HUES64 (cell line): Measurements from ENCODE around the gene SMARCD3.
A peak's percentile ranks its signal among the peaks of the same experiment; 100 is the strongest.

Experiments used
- H3K27ac ChIP-seq: 2 replicates; pipeline ENCODE4 v1.7.0; 2013; ENCODE audit warnings: low read depth, low read length, inconsistent platforms
- H3K27me3 ChIP-seq: 2 replicates; pipeline ENCODE4 v1.6.1; 2013; ENCODE audit warnings: mild to moderate bottlenecking, low read length; ENCODE audit not compliant: insufficient read depth
- H3K36me3 ChIP-seq: 2 replicates; pipeline ENCODE4 v1.6.1; 2013; ENCODE audit warnings: mild to moderate bottlenecking, low read length; ENCODE audit not compliant: insufficient read depth
- H3K4me1 ChIP-seq: 2 replicates; pipeline ENCODE4 v1.6.1; 2013; ENCODE audit warnings: mild to moderate bottlenecking, low read length, moderate library complexity; ENCODE audit not compliant: insufficient read depth
- H3K4me3 ChIP-seq: 2 replicates; pipeline ENCODE4 v1.5.1; 2013; ENCODE audit warnings: mild to moderate bottlenecking, low read length, moderate library complexity
- H3K9ac ChIP-seq: 2 replicates; pipeline ENCODE4 v1.6.1; 2013; ENCODE audit warnings: mild to moderate bottlenecking, low read depth, low read length
- H3K9me3 ChIP-seq: 2 replicates; pipeline ENCODE4 v1.6.1; 2013; ENCODE audit warnings: low read depth, low read length; ENCODE audit not compliant: insufficient read depth
- WGBS: fragments of 150-250, 120-280 bp; methylation state at CpG from one replicate; pipeline ENCODE4 v1.1.7; 2013; ENCODE audit warnings: missing lambda C conversion rate; 5-methylcytosine and 5-hydroxymethylcytosine counted together

Gene SMARCD3

DNA sequence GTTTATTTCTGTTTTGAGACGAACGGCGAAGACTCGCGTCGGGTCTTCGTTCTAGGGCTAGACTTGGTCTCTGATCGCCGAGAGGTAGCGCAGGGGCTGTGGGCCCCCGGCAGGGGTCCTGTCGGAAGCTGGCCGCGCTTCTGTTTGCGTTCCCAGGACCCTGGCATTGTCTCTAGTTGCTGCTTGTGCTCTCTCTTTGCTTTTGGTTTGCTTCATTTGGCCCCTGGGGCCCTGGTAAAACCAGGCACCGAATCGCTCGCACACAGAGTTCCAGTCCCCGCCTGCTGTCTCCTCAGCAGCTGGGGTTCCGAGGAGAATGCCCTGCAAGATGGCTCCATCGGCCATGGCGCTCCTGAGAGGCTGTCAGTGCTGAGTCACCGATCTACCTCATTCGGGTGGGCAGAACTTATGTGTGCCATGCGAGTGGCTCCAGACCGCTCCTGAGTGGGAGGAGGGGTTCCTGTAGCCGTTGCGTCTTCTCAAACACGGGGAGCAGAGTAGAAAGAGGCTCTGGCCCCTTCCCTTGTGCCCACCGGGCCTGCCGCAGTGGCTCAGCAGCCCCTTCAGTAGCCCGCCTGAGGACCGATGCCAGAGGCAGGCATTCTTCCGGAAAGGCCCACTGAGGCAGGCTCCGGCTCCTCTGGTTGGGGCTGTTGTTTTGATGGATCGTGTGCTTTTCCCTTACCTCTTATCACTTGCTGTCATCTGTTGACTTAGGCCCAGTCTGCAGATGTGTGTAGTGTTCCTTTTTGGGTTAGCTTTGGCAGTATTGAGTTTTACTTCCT lies 15.4 kb downstream of the SMARCD3 start:
- no peaks in the 10 kb centered on the region for H3K27me3 ChIP-seq
- peaks cover 34% of the 10 kb centered on the region for H3K36me3 ChIP-seq
- peak overlapping the region; percentile 77 for H3K9ac ChIP-seq
- no peaks in the 10 kb centered on the region for H3K9me3 ChIP-seq
- H3K4me1 ChIP-seq: peaks cover 14% of the 10 kb centered on the region
- WGBS: 14% methylated on average over 35 of the region's 36 CpGs
- peak overlapping the region; percentile 84 for H3K4me3 ChIP-seq
- peak overlapping the region; percentile 53 for H3K27ac ChIP-seq

DNA sequence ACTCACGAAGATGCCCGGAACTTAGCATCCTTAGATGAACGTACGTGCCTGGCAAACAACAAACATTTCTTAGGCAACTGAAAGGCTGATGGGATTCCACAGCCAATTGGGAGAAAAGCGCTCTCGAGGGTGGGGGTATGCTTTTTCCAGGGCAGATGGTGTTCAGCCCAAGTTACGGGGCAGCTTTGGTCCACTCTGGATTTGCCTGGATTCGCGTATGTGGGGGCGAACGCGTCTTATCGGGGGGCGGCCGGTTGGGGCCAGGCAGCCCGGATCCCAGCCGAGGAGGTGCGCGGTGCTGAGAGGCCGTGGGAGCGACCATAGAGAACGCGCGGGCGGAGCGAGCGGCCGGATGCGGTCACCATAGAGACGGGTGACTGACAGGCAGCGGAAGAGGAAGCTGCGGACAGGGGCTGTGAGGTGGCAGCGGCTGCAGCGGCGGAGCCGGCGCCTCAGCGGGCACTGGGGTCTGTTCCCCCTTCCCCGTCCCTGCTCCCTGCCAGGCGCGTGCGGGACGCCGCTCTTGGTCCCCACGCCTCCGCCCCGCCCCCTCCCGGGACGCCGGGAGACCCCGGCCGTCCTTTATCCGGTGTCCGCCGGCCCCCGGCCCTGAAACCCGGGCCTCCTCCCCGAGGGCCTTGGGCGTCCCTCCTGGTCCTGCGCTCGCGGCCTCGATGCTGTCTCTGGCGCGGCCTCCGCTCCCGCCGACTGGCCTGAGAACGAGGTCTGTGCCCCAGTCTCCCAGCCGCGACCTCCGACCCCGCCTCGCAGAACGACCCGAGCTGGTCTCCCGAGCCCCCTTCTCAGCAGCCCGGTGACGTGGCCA lies 16.2 kb downstream of the SMARCD3 start, which contains the start of gene CHPF2:
CHPF2 (plus strand) TSS at position 393 of the 826 bp plus-strand sequence. CDS start 1,529 bp downstream, outside the sequence.
- 1% methylated on average over 79 of the region's 79 CpGs for WGBS
- H3K27ac ChIP-seq: peak within 1 kb of the TSS; percentile 53
- no peaks in the 10 kb centered on the region for H3K27me3 ChIP-seq
- H3K9ac ChIP-seq: peak within 1 kb of the TSS; percentile 77
- H3K9me3 ChIP-seq: no peaks in the 10 kb centered on the region
- peaks cover 26% of the 10 kb centered on the region for H3K36me3 ChIP-seq
- H3K4me1 ChIP-seq: peaks cover 18% of the 10 kb centered on the region
- H3K4me3 ChIP-seq: peak within 1 kb of the TSS; percentile 84

DNA sequence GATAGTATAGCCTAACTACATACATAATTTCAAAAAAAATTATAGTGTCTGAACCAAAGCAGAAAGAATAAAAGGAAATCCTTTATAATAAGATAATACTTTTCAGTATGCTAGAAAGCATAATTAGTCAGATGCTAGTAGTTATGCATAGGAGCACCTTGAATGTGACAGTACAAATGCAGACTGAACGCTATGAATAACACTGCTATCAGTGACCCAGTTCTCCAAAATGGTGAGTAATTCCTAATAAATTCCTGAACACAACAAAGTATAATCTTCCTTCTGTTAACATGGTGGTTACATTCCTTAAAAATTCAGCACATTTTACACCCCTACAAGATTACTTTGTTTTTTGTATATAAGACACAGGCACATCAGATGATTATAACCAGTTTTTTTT lies 17.4 kb downstream of the SMARCD3 start:
- H3K9me3 ChIP-seq: no peaks in the 10 kb centered on the region
- H3K9ac ChIP-seq: no peak overlapping the region
- H3K4me3 ChIP-seq: no peak overlapping the region
- H3K36me3 ChIP-seq: peaks cover 14% of the 10 kb centered on the region
- no peaks in the 10 kb centered on the region for H3K27me3 ChIP-seq
- 85% methylated on average over 1 of the region's 1 CpG for WGBS
- peaks cover 20% of the 10 kb centered on the region for H3K4me1 ChIP-seq
- H3K27ac ChIP-seq: no peak overlapping the region

DNA sequence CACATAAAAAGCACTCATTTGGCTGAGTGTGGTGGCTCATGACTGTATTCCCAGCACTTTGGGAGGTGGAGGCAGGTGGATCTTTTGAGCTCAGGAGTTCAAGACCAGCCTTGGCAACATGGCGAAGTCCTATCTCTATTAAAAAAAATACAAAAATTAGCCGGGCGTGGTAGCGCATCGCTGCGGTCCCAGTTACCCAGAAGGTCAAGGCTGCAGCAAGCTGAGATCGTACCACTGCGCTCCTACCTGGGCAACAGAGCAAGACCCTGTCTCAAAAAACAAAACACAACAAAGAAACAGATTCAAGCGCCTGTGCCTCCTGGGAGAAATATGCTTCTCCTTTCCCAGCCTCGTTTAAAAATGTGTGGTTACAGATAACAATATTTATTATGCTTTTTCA lies 19.2 kb downstream of the SMARCD3 start:
- no peak overlapping the region for H3K9ac ChIP-seq
- WGBS: 95% methylated on average over 8 of the region's 10 CpGs
- no peaks in the 10 kb centered on the region for H3K9me3 ChIP-seq
- H3K4me1 ChIP-seq: peaks cover 25% of the 10 kb centered on the region
- no peak overlapping the region for H3K27ac ChIP-seq
- no peak overlapping the region for H3K4me3 ChIP-seq
- no peaks in the 10 kb centered on the region for H3K27me3 ChIP-seq
- H3K36me3 ChIP-seq: peaks cover 16% of the 10 kb centered on the region

DNA sequence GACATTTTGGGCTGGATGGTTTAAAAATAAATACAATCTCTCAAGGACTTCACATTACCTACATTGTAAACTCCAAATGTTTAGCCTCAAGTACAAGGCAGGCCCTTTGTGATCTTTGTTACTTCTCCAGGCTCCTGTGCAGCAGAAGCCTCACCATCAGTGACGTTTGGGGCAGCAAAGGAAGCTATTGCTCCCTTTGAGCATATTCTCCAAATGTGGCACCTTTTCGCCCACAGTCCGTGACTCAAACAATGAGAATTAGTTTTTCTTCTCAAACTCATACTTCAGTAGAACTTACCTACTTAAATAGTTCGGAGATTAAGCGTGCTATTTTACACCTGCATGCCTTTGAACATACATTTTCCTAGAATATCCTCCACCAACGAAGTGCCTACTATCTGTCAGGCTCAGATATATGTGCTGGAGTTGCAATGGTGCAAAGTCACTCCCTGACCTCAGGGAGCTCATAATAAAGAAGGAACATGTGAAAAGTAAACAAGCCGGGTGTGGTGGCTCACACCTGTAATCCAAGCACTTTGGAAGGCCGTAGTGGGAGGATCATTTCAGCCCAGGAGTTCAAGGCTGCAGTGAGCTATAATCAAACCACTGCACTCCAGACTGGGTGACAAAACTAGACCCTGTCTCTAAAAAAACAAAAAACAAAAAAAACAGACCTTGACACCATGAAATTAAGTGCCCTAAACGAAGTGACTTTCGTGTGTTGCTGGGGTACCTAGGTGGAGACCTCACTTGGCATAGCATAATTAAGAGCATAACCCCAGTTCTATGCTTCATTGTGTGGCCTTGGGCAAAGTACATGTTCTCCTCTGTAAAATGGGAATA lies 20.2 kb downstream of the SMARCD3 start:
- WGBS: 86% methylated on average over 10 of the region's 10 CpGs
- H3K9ac ChIP-seq: peak overlapping the region; percentile 83
- H3K4me3 ChIP-seq: peak overlapping the region; percentile 74
- peak overlapping the region; percentile 92 for H3K27ac ChIP-seq
- H3K9me3 ChIP-seq: no peaks in the 10 kb centered on the region
- peaks cover 26% of the 10 kb centered on the region for H3K36me3 ChIP-seq
- H3K27me3 ChIP-seq: no peaks in the 10 kb centered on the region
- H3K4me1 ChIP-seq: peaks cover 22% of the 10 kb centered on the region

DNA sequence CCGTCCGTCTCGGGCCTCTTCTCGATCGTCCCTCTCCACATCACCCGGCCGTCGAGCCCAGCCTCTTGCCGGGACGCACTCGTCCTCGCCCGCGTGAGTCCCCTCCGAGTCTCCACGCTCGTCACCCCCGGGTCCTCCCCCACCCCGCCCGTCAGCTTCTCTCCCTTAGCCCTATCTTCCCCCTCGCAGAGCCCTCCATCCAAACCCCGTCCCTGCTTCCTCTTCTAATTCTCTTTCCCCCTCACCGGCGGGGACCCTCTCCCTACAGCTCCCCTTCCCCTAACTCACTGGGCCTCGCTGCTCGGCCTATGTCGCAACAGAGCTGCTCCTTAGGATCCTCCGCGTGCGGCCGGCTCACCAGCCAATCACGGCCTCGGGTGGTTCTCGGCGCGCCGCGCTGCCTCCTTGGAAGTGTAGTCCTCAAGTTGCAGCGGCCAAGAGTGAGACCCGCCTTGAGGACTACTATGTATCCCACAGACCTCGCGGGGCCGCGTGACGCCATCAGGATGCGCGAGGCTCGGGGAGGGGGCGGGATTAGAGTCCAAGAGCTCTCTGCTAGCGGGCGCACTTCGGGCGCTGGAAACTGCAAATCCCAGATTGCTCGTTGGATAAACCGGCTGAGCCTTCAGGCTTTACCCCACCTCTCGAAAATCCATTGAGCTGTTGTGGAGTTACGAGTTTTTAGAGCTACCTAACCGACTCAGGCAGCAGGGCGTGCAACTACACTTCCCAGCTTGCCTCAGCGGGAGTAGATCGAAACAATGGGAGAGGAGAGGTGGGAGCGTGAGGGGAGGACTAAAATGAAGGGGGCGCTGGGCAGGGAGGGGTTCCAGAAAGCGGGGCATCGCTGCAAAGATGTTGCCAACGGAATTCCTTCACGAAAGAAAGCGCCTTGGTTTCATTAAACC lies 21.4 kb downstream of the SMARCD3 start, which contains the start of gene ABCF2:
ABCF2 (minus strand) TSS at position 331 of the 908 bp plus-strand sequence. CDS start 747 bp downstream, outside the sequence.
- under 1% methylated on average over 68 of the region's 68 CpGs for WGBS
- peak within 1 kb of the TSS; percentile 74 for H3K4me3 ChIP-seq
- peaks cover 37% of the 10 kb centered on the region for H3K36me3 ChIP-seq
- peak within 1 kb of the TSS; percentile 92 for H3K27ac ChIP-seq
- no peaks in the 10 kb centered on the region for H3K9me3 ChIP-seq
- peaks cover 20% of the 10 kb centered on the region for H3K4me1 ChIP-seq
- H3K27me3 ChIP-seq: no peaks in the 10 kb centered on the region
- peak within 1 kb of the TSS; percentile 83 for H3K9ac ChIP-seq

DNA sequence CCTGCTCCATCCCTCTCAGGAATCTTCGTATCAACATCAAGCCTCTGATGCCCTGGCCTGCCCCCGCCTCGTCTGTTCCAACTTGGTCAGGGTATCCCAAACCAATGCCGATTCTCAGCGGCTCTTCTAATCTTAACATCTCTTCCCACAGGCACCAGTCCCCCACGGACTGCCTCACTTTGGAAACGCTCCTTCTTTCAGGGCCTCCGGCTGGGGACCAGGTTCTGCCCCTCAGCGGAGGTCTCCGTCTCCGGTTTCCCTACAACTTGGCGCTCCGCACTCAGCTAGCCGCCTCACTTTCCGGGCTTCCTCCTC lies 22.0 kb downstream of the SMARCD3 start:
- H3K9me3 ChIP-seq: no peaks in the 10 kb centered on the region
- no peaks in the 10 kb centered on the region for H3K27me3 ChIP-seq
- no peak overlapping the region for H3K27ac ChIP-seq
- 1% methylated on average over 15 of the region's 15 CpGs for whole genome bisulfite sequencing
- peak overlapping the region; percentile 74 for H3K4me3 ChIP-seq
- H3K36me3 ChIP-seq: peaks cover 43% of the 10 kb centered on the region
- peak overlapping the region; percentile 75 for H3K9ac ChIP-seq
- H3K4me1 ChIP-seq: peaks cover 15% of the 10 kb centered on the region

DNA sequence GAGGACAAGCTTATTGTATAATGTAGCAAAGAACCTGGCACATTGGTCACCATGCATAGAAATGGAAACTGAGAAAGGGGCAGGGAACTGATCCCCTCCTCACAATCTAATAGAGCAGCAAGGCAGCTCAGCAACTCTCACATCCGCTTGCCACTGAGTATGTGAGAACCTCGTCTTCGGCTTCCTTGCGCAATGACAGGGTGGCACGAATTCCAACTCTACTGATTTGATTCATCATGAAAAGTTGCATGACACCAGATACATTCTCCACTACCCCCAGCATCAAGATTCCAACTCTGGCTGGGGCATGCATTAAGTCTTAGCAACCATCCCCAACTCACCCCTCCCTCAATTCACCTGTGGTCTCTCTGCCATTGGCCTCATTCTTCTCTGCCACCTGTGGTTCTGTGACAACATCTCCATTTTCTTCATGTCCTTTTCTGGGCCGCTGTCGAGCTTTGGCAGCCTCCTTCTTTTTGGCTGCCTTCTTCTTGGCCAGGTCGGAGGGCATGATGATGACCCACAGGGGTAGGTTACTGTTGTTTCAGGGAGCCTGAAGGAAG lies 22.5 kb downstream of the SMARCD3 start:
- WGBS: 72% methylated on average over 7 of the region's 8 CpGs

DNA sequence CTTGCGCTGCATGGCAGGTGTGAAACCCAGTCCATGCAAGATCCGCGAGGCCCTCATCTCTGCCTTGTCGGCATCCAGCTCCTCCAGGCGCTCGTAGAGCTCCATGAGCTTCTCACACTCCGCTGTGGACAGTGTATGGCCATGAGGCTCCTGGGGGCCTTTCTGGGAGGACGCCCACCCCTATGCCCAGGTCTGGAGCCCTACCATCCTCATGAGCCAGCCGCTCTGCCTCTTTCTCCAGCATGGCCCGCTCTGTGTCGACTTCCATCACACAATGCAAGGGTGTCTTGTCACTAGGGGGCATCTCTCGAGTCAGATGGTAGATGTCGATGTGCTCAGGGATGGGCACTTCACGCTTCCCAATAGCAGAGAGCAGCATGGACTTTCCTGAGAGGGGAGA lies 24.8 kb downstream of the SMARCD3 start:
- 93% methylated on average over 14 of the region's 14 CpGs for WGBS
- H3K36me3 ChIP-seq: peaks cover 65% of the 10 kb centered on the region
- H3K4me3 ChIP-seq: no peak overlapping the region
- peaks cover 15% of the 10 kb centered on the region for H3K4me1 ChIP-seq
- H3K9me3 ChIP-seq: no peaks in the 10 kb centered on the region
- no peak overlapping the region for H3K9ac ChIP-seq
- no peaks in the 10 kb centered on the region for H3K27me3 ChIP-seq
- H3K27ac ChIP-seq: no peak overlapping the region

More for the DNA sequence above, 22.5 kb downstream of the SMARCD3 start:
- H3K4me3 ChIP-seq: peak overlapping the region; percentile 74
- peaks cover 46% of the 10 kb centered on the region for H3K36me3 ChIP-seq
- peak overlapping the region; percentile 75; the same call in 1 of the 2 replicates for H3K9ac ChIP-seq
- no peaks in the 10 kb centered on the region for H3K27me3 ChIP-seq
- peaks cover 15% of the 10 kb centered on the region for H3K4me1 ChIP-seq
- H3K9me3 ChIP-seq: no peaks in the 10 kb centered on the region
- no peak overlapping the region for H3K27ac ChIP-seq

DNA sequence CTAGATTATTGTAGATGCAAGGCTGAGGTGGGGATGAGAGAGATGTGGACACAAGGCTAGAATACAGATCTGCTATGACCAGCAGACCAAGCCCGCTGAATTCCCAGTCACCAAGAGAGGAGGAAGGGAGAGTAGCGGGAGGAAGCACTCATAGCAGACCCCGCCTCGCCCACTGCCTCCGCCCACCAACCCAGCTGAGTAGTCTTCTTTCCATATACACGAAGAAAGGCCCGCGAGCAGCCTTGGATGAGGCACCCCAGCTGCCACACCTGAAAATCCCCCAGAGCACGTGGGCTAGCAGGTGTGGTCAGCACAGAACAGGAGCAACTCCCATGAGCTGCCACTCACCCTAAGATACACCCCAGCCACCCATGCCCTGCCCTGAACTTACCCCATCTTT lies 30.3 kb downstream of the SMARCD3 start:
- Histone ChIP-seq H3K27me3 (no peaks in the 10 kb centered on the region), H3K36me3 (peaks cover 93% of the 10 kb centered on the region), H3K27ac (no peak overlapping the region), H3K4me1 (no peaks in the 10 kb centered on the region), H3K9ac (no peak overlapping the region), H3K9me3 (no peaks in the 10 kb centered on the region), H3K4me3 (no peak overlapping the region)
- 91% methylated on average over 9 of the region's 9 CpGs for WGBS
